Stimulated activated CD8-positive, alpha-beta memory T cell treated with anti-CD3 and anti-CD28 coated beads, Interleukin-15, amount 100 ng/mL, for 24 hours (primary cell): Measurements from ENCODE around the gene TNNT3.
A peak's percentile ranks its signal among the peaks of the same experiment; 100 is the strongest.
"Not testable (repeated sequence)": the region's sequence is repeated elsewhere in the genome, so short reads cannot be mapped to it uniquely, and the experiment has no call there.

Source experiments
- DNase-seq: peaks from one replicate; pipeline ENCODE4 v3.0.0-alpha.2; 2020; ENCODE audit warnings: low read depth

Gene TNNT3

DNA sequence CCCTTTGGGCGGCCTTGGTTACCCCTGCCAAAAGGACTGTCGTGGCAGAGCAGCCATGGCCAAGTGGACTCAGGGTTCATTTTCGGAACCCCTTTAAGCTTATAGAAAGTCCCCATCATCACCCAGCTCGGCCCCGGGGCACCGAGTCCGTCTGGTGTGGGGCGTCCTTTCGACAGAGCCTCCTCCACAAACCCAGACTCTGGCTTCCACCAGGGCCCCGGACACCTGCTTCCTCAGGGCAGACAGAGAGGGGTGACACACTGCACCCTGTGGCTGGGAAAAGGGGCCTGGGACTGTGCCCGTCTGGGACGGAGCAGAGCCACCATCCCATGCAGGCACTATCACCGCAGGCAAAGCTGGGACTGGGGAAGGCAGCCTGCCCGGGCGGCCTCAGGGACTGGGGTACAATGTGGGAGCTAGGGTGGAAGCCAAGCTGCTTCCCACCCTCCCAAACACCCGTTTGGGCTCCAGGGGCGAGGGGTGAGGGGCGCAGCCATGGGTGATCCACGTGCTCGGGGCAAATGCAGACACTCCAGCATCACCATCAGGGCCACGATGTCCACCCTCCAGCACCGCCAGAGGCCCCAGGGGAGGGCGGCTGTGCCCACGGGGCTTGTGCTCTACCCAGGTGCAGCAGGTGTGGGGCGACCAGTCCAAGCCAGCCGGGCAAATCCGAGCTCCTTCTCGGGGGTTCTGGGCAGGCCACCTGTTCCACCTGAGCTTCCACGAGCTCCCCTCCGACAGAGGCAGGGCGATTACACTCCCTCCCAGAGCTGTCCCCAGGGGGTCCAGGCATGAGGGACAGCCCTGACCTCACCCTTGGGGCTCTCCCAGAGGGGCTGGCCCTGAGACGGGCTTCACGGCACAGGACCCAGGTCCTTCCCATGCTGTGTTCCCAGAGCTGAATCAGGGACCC, 15.9 kb downstream of the TNNT3 start:
- no peak for DNase-seq

DNA sequence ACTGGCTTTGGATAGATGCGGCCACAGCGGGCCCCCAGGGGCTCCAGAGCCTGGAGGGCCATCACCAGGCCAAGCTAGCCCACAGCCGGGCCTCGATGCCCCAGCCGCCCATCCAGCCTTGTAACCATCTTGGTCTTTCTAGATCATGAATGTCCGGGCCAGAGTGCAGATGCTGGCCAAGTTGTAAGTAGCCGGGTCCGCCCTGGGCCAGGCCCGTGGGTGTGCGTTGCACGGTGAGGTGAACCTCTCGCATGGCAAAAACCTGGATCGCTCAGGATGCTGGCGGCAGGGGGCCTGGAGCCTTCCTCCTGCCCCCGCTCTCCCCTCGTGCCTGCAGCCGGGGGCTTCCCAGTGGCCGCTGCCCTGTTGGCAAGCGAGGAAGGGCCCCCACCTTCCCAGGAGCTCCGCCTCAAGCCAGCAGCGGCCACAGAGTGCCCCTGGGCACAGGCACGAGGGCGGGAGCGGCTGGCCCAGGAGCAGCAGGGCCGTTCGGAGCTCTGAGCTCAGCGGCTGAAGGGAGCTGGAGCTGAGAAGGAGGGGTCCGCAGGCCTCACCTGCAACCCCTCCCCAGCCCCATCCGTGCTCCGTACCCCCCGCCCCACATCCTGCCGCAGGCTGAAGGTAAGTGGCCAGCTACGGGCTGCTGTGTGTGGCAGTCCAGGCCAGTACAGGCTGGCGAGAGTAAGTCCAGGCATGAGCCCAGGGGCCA, 16.7 kb downstream of the TNNT3 start:
- DNase-seq, result no peak

DNA sequence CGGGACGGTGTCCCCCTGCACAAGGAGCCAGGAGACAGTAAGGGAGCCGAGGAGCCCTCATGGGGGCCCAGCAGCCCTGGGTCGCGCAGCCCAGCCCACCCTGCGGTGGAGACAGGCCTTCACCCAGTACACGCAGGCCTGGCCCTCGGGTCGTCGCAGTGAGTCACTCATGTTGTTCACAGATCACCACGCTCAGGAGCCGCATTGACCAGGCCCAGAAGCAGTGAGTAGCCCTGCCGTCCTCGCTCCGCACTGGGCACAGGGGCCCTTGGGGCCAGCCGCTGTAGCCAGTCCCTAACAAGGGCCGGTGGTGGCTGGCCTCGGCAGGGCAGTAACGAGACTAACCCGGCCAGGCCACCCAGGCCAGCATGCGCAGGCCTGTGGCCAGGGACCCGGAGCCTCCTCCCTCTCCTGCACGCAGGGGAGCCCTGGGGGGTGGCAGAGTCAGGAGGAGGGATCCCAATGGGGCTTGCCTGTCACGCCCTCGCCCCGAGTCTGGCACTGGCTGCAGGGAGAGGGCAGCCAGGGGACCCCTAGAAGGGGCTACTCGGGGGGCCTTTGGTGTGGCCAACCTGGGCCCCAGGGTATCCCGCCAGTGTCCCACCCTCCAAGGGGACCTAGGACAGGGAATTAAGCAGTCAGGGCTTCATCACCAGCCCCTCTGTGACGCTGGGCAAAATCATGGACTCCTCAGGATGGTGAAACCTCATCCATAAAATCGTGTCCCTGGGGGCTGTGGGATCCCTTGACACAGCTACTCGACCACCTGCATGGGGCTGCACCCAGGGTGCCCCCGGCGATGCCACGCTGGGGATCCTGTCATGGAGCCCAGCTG, 17.5 kb downstream of the TNNT3 start:
- no peak for DNase-seq

DNA sequence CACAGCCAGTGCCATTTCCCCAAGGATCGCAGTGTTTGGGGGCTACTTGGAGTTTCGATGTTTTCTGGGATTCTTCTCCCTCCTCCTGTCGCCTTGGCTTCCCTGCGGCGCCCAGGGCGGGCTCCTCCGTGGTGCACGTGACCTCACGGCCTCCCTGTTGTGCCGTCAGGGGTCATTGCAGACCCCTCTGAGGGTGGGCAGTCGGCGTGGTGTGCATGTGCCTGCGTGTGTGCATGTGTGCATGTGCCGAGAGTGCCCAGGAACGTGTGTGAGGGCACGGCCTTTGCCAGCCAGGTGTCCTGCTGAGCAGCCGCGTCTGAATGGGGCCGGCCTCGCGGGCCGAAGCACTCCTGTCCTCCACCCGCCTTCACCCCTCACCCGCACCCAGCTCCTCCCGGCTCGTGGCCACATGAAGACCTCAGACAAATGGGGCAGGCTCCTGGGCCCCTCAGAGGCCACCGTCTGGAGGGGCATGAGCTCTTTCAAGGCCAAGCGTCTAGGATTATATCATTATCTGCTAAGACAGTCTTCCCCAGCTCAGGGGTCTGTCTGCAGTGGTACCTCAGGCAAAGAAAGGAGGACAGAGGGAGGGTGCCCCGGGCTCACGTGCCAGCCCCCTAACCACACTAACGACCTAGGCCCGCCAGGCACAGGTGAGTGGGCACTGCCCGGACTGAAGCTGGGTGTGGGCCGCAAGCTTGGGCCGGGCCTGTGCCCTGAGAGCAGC, 18.3 kb downstream of the TNNT3 start:
- DNase-seq, result no peak

DNA sequence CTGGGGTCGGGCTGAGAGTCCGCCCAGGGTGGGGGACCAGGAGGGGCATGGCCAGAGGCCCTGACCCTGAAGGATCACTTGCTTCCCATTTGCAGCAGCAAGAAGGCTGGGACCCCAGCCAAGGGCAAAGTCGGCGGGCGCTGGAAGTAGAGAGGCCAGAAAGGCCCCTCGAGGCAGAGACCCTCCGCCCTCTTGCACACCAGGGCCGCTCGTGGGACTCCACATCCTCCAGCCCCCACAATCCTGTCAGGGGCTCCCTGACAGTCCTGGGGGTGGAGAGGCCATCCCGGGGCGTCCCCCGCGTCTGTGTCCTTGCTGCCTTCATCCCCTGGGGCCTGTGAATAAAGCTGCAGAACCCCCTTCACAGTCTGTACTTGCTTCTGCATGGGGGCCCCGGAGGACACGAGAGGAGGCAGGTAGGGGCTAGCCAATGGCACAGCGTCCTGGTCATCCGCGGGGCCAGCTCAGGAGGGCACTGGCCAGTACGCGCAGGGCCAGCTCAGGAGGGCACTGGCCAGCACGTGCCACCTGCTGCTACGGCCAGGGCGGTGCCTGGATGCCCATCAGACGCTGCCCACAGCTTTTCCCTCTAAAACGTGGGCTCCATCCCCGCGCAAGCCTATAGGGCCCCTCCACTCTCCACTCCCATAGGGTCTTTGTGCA, 19.0 kb downstream of the TNNT3 start:
- no peak for DNase-seq

DNA sequence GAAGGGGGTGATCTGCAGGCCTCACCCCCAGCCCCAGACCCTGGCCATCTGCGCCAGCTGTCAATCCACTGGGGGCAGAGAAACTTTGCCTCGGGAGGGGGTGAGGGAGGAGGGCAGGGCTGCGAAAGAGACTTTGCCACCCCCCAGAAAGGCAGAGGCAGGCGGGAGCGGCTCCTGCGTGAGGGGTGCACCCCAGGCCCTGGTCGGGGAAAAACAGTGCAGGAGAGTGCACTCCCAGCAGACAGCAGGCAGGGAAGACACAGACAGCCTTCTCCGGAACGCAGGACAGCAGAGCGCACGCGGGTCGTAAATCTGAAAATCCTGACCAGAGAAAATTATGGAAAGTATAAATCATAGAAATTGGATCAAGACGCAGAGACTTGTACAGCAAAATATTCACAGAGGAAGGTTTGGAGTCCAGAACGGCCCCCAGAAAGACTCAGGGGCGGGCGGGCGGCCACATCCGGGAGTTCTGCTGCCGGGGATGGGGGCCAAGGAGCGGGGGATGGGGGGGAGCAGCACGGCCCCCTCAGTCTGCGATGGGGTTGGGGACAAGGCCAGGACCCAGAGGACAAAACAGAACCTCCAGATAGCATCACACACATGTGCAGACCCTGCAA, 19.6 kb downstream of the TNNT3 start:
- no peak for DNase-seq

DNA sequence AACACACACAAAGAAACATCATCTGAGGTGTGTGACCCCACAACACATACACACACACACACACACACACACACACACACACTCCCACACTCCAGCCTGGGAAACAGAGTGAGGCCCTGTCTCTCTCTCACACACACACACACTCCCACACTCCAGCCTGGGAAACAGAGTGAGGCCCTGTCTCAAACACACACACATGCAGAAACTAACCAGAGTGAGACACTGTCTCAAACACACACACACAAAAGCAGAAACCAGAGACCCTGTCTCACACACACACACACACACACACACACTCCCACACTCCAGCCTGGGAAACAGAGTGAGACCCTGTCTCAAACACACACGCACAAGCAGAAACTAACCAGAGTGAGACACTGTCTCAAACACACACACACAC, 20.3 kb downstream of the TNNT3 start:
- not testable (repeated sequence) for DNase-seq

DNA sequence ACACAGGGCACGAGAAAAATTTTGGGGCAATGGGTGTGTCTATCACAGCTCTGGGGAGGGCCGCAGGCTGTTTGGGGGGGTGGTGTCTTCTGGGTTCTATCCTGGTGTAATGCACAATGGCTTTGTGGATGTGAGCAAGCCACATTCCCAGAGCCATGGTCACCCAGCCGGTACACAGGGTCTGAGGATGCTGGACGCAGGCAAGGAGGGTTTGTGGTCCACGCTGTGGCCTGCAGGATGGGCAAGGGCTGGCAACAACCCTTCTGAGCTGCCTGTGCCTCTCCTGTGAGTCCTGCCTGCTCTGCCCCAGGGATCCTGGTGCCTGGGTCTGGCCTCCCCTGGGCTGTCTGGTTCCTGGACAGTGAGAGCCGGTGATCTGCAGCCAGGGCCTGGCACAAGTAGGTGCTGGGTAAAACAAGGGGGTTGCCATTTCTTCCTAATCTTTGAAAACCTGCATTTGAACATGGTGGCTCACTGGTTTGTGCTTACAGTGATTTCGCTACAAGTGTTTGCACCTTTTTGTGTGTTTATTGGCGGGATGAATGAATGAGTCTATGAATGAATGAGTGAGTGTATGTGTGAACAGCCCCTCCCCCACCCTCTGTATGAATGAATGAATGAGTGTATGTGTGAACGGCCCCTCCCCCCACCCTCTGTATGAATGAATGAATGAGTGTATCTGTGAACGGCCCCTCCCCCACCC, 23.2 kb downstream of the TNNT3 start:
- no peak for DNase-seq

DNA sequence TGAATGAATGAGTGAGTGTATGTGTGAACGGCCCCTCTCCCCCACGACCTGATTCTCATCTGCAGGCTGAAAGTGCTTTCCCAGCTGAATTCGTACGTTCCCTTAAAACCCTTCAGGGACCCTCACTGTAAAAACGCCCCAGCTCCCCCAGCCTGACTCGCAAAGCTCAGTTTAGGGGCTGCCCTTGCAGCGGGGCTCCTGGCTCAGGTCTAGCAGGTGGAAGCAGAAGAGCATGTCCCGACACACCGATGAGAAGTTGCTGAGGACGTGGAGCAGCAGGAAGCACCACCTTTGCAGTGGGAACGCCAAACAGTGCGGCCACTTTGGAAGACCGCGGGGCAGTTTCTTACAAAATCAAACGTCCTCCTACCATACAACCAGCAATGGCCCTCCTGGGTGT, 24.1 kb downstream of the TNNT3 start:
- DNase-seq, result no peak

DNA sequence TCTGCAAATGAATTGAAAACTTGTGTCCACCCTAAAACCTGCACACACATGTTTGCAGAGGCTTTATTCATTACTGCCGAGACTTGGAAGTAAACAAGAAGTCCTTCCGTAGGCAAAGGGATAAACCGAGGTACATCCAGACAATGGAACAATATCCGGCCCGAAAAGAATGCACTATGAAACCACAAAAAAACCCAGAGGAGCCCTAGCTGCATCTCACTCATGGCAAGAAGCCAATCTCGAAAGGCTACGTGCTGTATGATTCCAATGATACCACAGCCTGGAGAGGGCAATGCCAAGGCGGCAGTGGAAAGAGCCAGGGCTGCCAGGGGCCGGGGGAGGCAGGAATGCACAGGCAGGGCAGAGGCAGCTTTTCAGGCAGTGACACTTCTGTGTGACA, 24.5 kb downstream of the TNNT3 start:
- no peak for DNase-seq

DNA sequence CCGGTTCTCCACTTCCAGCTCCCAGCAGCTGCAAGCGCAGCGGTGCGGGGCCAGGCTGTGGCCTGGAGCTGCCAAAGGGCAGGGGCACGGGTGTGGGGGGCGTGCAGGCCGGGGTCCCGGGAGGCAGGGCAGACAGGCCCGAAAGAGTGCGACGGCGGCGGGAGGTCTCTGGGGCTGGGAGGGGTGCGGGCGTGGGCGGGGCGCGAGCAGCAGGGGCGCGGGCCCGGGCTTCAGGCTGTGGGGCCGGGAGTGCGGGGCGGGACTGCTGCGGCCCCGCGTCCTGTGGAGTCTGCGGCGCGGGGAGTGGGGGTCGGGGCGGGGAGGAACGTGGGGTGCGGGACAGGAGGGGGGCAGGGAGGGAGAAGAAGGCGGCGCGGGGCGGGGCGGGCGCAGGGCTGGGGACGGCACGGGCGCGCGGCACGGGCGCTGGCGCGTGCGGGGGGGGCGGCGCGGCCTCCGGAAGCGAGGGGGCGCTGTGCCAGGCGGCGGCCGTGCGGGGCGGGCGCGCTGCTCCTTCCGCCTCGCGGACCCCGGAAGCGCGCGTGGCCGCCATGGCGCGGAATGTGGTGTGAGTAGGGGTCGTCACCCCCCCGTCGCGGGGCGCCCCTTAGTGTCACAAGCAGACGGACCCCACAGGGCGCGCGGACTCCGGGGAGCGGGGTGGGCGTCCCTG, 27.4 kb downstream of the TNNT3 start, which contains the start of gene MRPL23:
TSS of gene MRPL23 (plus strand) at position 521 of the 673 bp plus-strand sequence. CDS start at position 552, 31 bp downstream.
- peak; percentile 17 for DNase-seq

DNA sequence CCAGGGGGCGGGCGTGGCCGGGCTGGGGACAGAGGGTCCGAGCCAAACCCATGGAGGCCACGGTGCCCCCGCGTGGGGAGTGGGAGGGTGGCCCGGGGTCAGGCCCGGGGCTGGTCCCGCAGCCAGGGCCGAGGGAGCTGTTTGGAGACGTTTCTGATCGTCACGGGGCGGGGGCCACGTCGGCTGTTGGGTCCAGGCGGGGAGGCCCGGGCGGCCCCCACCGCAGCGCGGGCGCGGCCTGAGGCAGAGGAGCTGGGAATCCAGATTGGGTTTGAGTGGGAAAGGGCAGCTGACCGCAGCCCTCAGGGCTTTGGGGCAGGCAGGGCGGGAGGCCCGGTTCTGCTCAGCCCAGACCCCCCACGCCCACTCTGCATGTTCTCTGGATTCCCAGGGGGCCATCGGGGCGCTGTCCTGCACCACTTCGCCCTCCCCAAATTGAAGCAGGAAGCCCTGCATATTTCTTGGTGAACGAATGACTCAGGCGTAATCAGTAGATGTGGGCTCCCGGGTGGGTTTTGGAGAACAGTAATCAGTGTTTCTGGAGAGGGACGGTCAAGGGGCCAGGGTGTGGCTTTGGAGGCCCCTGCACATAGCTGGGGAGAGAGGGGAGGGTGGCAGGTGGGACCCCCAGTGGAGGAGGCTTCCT, 28.2 kb downstream of the TNNT3 start:
- DNase-seq, result no peak

DNA sequence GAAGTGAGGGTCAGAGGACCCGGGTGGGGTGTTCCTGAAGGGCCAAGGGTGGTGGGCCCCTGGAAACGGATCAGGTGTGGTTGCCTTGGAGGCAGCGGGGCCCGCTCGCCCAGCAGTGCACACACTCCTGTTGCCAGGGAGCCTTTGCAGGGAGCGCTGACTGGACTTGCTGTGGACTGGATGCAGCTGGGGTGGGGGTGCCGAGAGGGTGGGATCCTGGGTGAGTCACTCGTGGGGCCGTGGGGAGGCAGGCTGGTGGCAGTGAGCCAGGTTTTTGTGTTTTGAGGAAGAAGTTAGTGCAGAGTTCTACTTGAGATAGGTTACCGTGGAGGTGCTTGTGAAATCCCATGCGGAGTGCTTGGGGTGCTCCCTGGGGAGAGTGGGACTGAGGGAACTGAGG, 28.9 kb downstream of the TNNT3 start:
- no peak for DNase-seq

DNA sequence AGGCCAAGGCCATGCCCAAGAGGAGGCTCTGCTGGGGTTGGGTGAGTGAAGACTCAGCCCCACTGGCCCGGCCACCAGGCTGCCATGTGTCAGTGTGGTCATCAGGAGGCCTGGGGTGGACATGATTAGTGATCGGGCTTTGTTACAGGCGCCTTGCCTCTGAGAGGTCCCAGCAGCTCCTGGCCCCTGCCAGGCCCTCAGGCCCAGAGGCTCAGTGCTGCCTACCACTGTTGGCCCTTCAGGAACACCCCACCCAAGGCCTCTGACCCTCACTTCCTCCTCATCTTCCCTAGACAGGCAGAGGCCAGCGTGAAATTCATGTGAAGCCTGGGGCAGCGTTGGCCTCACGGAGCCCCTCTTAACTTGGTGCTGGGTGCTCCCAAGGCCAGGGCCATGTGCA, 29.8 kb downstream of the TNNT3 start:
- no peak for DNase-seq

DNA sequence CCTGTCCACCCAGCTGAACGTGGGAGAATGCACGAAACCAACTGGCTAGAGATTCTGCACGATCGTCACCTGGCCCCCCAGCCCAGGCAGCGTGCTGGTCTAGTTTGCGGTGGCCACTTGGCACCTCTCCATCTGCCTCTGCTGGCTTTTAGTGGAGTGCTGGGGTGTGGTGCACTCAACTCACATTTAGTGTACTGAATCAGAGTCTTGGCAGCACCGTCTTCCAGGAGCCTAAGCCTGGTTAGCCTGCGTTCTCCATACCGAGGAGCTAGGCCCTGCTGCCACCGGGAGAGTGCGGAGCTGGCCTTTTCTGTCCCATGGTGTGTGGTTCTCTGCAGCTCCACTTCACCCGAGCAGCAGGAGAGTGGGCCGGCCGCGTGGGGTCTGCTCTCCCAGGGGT, 30.4 kb downstream of the TNNT3 start:
- no peak for DNase-seq

DNA sequence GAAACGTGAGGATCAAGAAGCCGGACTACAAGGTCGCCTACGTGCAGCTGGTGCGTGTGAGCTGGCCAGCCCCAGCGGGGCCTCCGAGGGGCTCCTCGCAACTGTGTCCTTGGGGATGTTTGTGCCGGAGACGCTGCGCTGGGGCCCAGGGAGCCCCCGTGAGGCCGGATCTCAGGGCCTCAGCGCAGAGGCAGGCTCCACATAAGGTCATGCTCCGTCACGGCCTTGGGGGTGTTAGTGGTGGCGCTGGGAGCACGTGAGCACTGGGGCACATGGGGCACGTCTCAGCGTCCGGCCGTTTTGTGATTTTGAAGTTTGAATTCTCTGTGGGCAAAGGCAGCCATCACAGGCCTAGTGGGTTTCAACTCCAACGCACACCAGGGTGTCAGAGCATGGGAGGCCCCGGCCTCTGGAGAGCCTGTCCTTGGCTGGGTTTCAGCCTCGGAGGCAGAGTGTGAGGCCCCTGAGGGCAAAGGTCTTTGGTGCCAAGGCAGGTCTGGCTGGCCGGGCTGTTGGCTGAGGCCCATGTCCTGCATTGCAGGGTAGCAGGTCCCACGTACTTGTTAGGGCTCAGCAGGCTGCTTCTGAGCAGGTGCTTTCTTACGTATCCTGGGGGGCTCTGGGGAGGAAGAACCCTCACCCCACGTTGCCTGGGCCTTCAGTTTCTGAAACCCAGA, 33.4 kb downstream of the TNNT3 start:
- no peak for DNase-seq

DNA sequence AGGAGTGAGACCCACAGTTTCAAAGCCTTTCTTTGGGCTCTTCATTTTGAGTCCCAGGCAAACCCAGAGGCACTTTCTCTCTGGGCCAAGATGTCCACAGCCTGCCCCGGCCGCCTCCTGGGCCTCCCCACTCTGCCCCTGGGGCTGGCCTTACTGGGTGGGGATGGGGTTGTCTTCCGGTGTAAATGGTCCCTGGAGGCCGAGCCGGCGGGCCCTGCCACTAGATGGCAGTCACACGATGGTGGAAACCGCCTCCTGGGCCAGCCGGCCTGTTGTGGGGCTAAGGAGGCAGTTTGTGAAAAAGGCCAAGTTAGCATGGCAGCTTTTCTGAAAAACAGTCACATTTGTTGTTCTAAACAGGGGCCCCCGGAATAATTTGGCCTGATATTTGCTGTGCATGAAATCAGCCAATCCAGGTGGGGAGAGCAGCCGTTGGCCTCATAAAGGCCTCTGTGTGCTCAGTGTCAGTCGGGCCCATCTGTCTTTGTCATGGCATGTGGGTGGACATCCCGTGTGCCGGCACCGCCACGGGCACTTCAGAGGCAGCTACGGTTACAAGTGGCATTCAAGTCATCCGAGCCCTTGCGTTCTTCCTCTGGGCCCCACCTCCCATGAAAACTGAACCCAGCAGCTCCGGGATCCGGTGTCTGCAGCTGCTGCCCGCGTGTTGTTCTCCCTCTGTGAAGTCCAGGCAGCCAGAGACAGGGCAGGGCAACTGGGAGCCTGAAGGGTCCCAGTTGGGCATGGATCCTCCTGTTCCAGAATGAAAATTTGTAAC, 34.2 kb downstream of the TNNT3 start:
- DNase-seq, result no peak

DNA sequence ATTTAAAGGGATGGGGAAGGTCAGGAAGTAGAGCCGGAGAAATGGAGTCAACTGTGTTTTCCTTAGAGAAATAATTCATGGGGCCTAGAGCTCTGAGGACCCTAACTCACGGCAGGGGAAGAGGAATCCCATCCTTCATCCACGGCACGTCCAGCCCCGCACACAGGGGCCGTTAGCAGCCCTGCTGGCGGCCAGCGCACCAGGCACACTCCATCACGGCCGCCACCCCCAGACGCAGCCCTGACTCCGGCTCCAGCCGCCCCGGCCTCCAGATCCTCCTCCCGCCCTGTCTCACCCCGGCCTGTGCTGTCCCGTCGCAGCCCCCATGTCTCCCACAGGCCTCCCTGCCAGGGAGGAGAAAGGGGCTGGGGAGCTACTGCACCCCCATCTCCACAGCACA, 38.9 kb downstream of the TNNT3 start:
- no peak for DNase-seq
